Measurements from ENCODE around the gene PCDHGA7. TPM values are rescaled to one million over a fixed set of nuclear protein-coding genes. Genes with fewer than 3 reads are reported as not detected.

Gene PCDHGA7
- total and polyA plus RNA-seq, 4 experiments from 2014 or later = 0.26 to 0.44 TPM; not detected in 2

- CTCF ChIA-PET (ENCODE audit: partially characterized antibody) = no interaction called here
- Mint-ChIP-seq H3K36me3 (peaks cover 5 to 9% of the 10 kb centered on the region in 2 donors), H3K4me1 (peaks cover 2 to 11% (median 6%) of the 10 kb centered on the region in 4 donors), H3K4me3 (no peak overlapping the region), H3K27me3 (peaks cover 47 to 53% of the 10 kb centered on the region in 2 donors), H3K27ac (peak overlapping the region in 1 of 7 donors; percentile 46), H3K9me3 (peaks cover 5 to 73% (median 56%) of the 10 kb centered on the region in 8 donors)
- H3K9me3 ChIP-seq (ENCODE audit: control insufficient read depth in 1 of 2, low read length in 2 of 2) = peaks cover 0 to 2% of the 10 kb centered on the region in 2 donors
- no peak overlapping the region for H3K4me3 ChIP-seq (ENCODE audit: low read length in 2 of 2)
- DNase-seq = no peak
- H3K36me3 ChIP-seq (ENCODE audit: insufficient read depth, low read length) = no peaks in the 10 kb centered on the region
- intact Hi-C loops (cut with micrococcal nuclease) = no loop called here
- H3K27ac ChIP-seq (ENCODE audit: low read depth, low read length) = no peak overlapping the region
- POLR2A ChIA-PET (ENCODE audit: partially characterized antibody) = no interaction called here
- peaks cover 6% of the 10 kb centered on the region for H3K4me1 ChIP-seq (ENCODE audit: insufficient read depth, low read length)
- H3K27me3 ChIP-seq (ENCODE audit: insufficient read depth, low read length) = peaks cover 13% of the 10 kb centered on the region
Measured at GRCh38 chr5:141366016-141366896, 16.3 kb upstream of the PCDHGA7 start.

GRCh38 chr5:141369994-141370848 lies 12.3 kb upstream of the PCDHGA7 start, which contains the start of gene PCDHGB3:
PCDHGB3 (plus strand) TSS chr5:141370242; CDS start chr5:141370395, 153 bp downstream.
- H3K27me3 ChIP-seq (ENCODE audit: insufficient read depth, low read length) = peaks cover 20% of the 10 kb centered on the region
- Mint-ChIP-seq H3K4me3 (peak within 1 kb of the TSS; percentile 69 to 89 (median 83)), H3K27me3 (peaks cover 43 to 46% of the 10 kb centered on the region in 2 donors), H3K4me1 (peaks cover 4 to 11% (median 8%) of the 10 kb centered on the region in 4 donors), H3K9me3 (peaks cover 2 to 76% (median 53%) of the 10 kb centered on the region in 8 donors), H3K27ac (peak within 1 kb of the TSS in 1 of 7 donors; percentile 68), H3K36me3 (peaks cover 7 to 8% of the 10 kb centered on the region in 2 donors)
- H3K4me3 ChIP-seq (ENCODE audit: low read length in 2 of 2) = peak within 1 kb of the TSS in 1 of 2 donors; percentile 15
- no peak within 1 kb of the TSS for H3K27ac ChIP-seq (ENCODE audit: low read depth, low read length)
- ChIA-PET CTCF (ENCODE audit: partially characterized antibody) (interaction anchor here (1.1 to 2.5 kb wide), 9 partner anchors 10 to 197 kb away, joined by 3 to 17 read pairs (median 7); partner anchors contain the start of gene PCDHGB4), POLR2A (ENCODE audit: partially characterized antibody) (interaction anchor here (0.7 to 0.9 kb wide), 2 partner anchors 50 to 194 kb away, joined by 3 to 4 read pairs; partner anchors contain the start of gene TAF7)
- DNase-seq = peak in 4 of 5 donors; percentile 30 to 49 (median 37)
- H3K9me3 ChIP-seq (ENCODE audit: control insufficient read depth in 1 of 2, low read length in 2 of 2) = no peaks in the 10 kb centered on the region
- peaks cover 6% of the 10 kb centered on the region for H3K4me1 ChIP-seq (ENCODE audit: insufficient read depth, low read length)
- intact Hi-C loops (cut with micrococcal nuclease) = loop anchor here (1.0 kb wide), 2 partner anchors 142 to 194 kb away; no protein-coding TSS in a partner anchor
- H3K36me3 ChIP-seq (ENCODE audit: insufficient read depth, low read length) = no peaks in the 10 kb centered on the region

GRCh38 chr5:141371572-141372475 lies 10.7 kb upstream of the PCDHGA7 start:
- Mint-ChIP-seq H3K36me3 (peaks cover 6 to 7% of the 10 kb centered on the region in 2 donors), H3K4me1 (peaks cover 4 to 11% (median 8%) of the 10 kb centered on the region in 4 donors), H3K27me3 (peaks cover 41 to 42% of the 10 kb centered on the region in 2 donors), H3K4me3 (no peak overlapping the region), H3K9me3 (peaks cover 0 to 69% (median 50%) of the 10 kb centered on the region in 8 donors), H3K27ac (peak overlapping the region in 1 of 7 donors; percentile 13)
- intact Hi-C loops (cut with micrococcal nuclease) = no loop called here
- Histone ChIP-seq H3K27me3 (ENCODE audit: insufficient read depth, low read length) (peaks cover 18% of the 10 kb centered on the region), H3K4me3 (ENCODE audit: low read length in 2 of 2) (no peak overlapping the region), H3K4me1 (ENCODE audit: insufficient read depth, low read length) (peaks cover 6% of the 10 kb centered on the region), H3K36me3 (ENCODE audit: insufficient read depth, low read length) (no peaks in the 10 kb centered on the region), H3K27ac (ENCODE audit: low read depth, low read length) (no peak overlapping the region), H3K9me3 (ENCODE audit: control insufficient read depth in 1 of 2, low read length in 2 of 2) (no peaks in the 10 kb centered on the region)
- CTCF ChIA-PET (ENCODE audit: partially characterized antibody) = interaction anchor here (1.0 to 2.5 kb wide), 3 partner anchors 8 to 153 kb away, joined by 3 to 17 read pairs (median 3); no protein-coding TSS in a partner anchor
- no peak for DNase-seq
- POLR2A ChIA-PET (ENCODE audit: partially characterized antibody) = no interaction called here

- peaks cover under 1 to 82% (median 51%) of the 10 kb centered on the region in 8 donors for H3K9me3 Mint-ChIP-seq
- Histone ChIP-seq H3K27me3 (ENCODE audit: insufficient read depth, low read length) (peaks cover 9% of the 10 kb centered on the region), H3K4me3 (ENCODE audit: low read length in 2 of 2) (no peak within 1 kb of the TSS), H3K27ac (ENCODE audit: low read depth, low read length) (no peak within 1 kb of the TSS), H3K36me3 (ENCODE audit: insufficient read depth, low read length) (no peaks in the 10 kb centered on the region), H3K9me3 (ENCODE audit: control insufficient read depth in 1 of 2, low read length in 2 of 2) (no peaks in the 10 kb centered on the region), H3K4me1 (ENCODE audit: insufficient read depth, low read length) (peaks cover 6% of the 10 kb centered on the region)
- no peak within 1 kb of the TSS for H3K27ac Mint-ChIP-seq
- CTCF ChIA-PET (ENCODE audit: partially characterized antibody) = interaction anchor here (0.9 to 2.2 kb wide), 4 partner anchors 39 to 193 kb away, joined by 3 to 8 read pairs (median 4); partner anchors contain the start of genes PCDHGA1 and PCDHGA10
- DNase-seq = no peak
- H3K27me3 Mint-ChIP-seq = peaks cover 34 to 36% of the 10 kb centered on the region in 2 donors
- intact Hi-C loops (cut with micrococcal nuclease) = no loop called here
- H3K36me3 Mint-ChIP-seq = peaks cover 6 to 7% of the 10 kb centered on the region in 2 donors
- POLR2A ChIA-PET (ENCODE audit: partially characterized antibody) = no interaction called here
- H3K4me3 Mint-ChIP-seq = peak within 1 kb of the TSS in 7 of 8 donors; percentile 12 to 64 (median 61)
- H3K4me1 Mint-ChIP-seq = peaks cover 4 to 11% (median 8%) of the 10 kb centered on the region in 4 donors
Measured at GRCh38 chr5:141373673-141374317, 8.7 kb upstream of the PCDHGA7 start, which contains the start of gene PCDHGA6. PCDHGA6 (plus strand) TSS chr5:141373891; CDS start chr5:141374084, 193 bp downstream.

DNA sequence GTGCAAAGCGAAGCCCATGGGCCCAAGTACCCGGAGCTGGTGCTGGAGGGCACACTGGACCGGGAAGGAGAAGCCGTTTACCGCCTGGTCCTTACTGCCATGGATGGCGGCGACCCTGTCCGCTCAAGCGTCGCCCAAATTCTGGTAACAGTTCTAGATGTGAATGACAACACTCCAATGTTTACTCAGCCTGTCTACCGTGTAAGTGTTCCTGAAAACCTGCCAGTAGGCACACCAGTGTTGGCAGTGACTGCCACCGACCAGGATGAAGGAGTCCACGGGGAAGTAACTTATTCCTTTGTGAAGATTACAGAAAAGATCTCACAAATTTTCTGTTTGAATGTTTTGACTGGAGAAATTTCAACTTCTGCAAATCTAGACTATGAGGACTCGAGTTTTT lies 7.9 kb upstream of the PCDHGA7 start:
- Mint-ChIP-seq H3K4me1 (peaks cover 3 to 9% (median 8%) of the 10 kb centered on the region in 4 donors), H3K36me3 (peaks cover 6 to 7% of the 10 kb centered on the region in 2 donors), H3K4me3 (peak overlapping the region in 2 of 8 donors; percentile 9 to 33), H3K27ac (no peak overlapping the region), H3K27me3 (peaks cover 36 to 38% of the 10 kb centered on the region in 2 donors), H3K9me3 (peaks cover 2 to 82% (median 54%) of the 10 kb centered on the region in 8 donors)
- Histone ChIP-seq H3K4me1 (ENCODE audit: insufficient read depth, low read length) (peaks cover 6% of the 10 kb centered on the region), H3K27ac (ENCODE audit: low read depth, low read length) (no peak overlapping the region), H3K9me3 (ENCODE audit: control insufficient read depth in 1 of 2, low read length in 2 of 2) (no peaks in the 10 kb centered on the region), H3K27me3 (ENCODE audit: insufficient read depth, low read length) (peaks cover 9% of the 10 kb centered on the region), H3K4me3 (ENCODE audit: low read length in 2 of 2) (no peak overlapping the region), H3K36me3 (ENCODE audit: insufficient read depth, low read length) (no peaks in the 10 kb centered on the region)
- no peak for DNase-seq
- CTCF ChIA-PET (ENCODE audit: partially characterized antibody) = interaction anchor here (1.5 to 2.2 kb wide), 2 partner anchors 149 to 192 kb away, joined by 4 to 8 read pairs; no protein-coding TSS in a partner anchor
- POLR2A ChIA-PET (ENCODE audit: partially characterized antibody) = no interaction called here
- intact Hi-C loops (cut with micrococcal nuclease) = no loop called here

Measured in CD4-positive, alpha-beta memory T cell (primary cell).